ENCODE results near the gene MYO7B.

DNA sequence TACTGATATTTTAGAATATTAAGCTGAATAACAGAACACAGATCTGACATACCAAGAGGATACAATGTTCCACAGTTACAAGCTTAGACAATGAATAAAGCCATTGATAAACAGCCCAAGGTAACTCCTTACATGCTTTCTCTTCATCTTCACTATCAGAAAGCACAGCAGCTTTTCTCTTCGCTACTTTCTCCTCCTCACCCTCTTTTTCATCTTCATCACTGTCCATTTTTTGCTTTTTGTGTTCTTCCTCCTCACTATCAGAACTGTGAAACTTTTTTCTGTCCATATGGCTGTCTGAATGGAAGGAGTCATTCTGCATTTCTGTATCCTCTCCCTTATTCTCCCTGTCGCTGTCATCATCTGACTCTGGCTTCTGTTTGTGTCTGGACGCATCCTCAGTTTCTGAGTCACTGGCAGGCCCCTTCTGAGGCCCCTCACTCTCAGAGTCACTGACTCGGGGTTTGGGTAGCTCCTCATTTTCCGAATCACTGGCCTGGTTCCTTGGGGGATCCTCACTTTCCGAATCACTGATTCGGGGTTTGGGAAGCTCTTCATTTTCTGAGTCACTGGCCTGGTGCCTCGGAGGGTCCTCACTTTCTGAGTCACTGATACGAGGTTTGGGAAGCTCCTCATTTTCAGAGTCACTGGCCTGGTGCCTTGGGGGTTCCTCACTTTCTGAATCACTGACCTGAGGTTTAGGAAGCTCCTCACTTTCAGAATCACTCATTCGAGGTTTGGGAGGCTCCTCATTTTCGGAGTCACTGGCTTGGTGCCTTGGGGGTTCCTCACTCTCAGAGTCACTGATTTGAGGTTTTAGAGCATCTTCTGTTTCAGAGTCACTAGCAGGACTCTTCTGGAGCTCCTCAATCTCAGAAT, 30.7 kb upstream of the MYO7B start:
- TF ChIP-seq, protein P1, sequence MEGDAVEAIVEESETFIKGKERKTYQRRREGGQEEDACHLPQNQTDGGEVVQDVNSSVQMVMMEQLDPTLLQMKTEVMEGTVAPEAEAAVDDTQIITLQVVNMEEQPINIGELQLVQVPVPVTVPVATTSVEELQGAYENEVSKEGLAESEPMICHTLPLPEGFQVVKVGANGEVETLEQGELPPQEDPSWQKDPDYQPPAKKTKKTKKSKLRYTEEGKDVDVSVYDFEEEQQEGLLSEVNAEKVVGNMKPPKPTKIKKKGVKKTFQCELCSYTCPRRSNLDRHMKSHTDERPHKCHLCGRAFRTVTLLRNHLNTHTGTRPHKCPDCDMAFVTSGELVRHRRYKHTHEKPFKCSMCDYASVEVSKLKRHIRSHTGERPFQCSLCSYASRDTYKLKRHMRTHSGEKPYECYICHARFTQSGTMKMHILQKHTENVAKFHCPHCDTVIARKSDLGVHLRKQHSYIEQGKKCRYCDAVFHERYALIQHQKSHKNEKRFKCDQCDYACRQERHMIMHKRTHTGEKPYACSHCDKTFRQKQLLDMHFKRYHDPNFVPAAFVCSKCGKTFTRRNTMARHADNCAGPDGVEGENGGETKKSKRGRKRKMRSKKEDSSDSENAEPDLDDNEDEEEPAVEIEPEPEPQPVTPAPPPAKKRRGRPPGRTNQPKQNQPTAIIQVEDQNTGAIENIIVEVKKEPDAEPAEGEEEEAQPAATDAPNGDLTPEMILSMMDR (IDR thresholded peaks at IDR 0.05): no peak
- TF ChIP-seq EP300 (IDR thresholded peaks at IDR 0.05) (no peak), POLR2A (IDR thresholded peaks at IDR 0.05) (no peak)

All from stomach (tissue), 4 donors.